Brain microvascular endothelial cell (primary cell): Measurements from ENCODE around the gene AMH.

Experiments
- DNase-seq: peaks from one replicate; pipeline ENCODE4 v3.0.0-alpha.2; 2020
- H3K27ac ChIP-seq: fragments of 250-450 bp; sonication (Bioruptor Pico); 2 replicates; pipeline ENCODE4 v1.5.1; 2020; ENCODE audit warnings: mild to moderate bottlenecking, moderate library complexity
- H3K27me3 ChIP-seq: fragments of 250-450 bp; sonication (Bioruptor Pico); replicated peaks from 2 replicates; pipeline ENCODE4 v1.5.1; 2020; ENCODE audit warnings: mild to moderate bottlenecking
- H3K36me3 ChIP-seq: fragments of 250-450 bp; sonication (Bioruptor Pico); replicated peaks from 2 replicates; pipeline ENCODE4 v1.5.1; 2020; ENCODE audit warnings: mild to moderate bottlenecking
- H3K4me3 ChIP-seq: 2 replicates; pipeline ENCODE4 v1.5.1; 2011; ENCODE audit warnings: low read depth, mild to moderate bottlenecking, control low read depth, low read length, moderate library complexity
- in situ Hi-C: cut with HindIII; loops from 2 replicates; pipeline ENCODE4 v1.10.0; 2017; ENCODE audit warnings: low sequenced_read_pairs, low pct_ligation_motif_present
- TF ChIP-seq, protein P1 (sequence below): IDR thresholded peaks from 2 replicates; pipeline ENCODE4 v1.5.1; 2011; ENCODE audit warnings: low read depth, mild to moderate bottlenecking, moderate library complexity, low read length, control low read depth, inconsistent platforms; ENCODE audit errors: missing control alignments

The AMH gene

DNA sequence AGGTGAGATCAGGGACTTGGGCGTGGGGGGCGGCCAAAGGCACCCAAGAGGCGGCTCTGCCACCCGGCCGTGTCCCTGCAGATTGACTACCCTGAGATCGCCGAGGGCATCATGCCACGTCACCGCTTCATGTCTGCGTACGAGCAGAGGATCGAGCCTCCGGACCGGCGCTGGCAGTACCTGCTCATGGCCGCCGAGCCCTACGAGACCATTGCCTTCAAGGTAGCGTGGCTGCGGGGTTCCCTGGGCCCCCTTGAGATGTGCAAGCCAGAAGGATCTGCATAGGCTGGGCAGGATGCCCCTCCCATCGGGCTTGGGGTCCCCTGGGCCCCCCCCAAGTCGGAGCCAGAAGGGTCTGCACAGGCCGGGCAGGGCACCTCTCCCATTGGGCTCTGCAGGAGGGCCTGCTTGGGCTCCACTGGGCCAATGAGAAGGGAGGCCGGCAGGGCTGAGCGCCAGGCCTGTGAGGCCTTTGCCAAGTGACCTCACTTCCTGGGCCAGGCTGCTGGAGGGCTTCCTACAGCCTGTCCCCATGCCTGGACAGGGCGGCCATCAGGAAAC, 2.2 kb upstream of the AMH start:
- H3K27me3 ChIP-seq: peaks cover 17% of the 10 kb centered on the region
- no peak overlapping the region for H3K4me3 ChIP-seq
- TF ChIP-seq, protein P1, sequence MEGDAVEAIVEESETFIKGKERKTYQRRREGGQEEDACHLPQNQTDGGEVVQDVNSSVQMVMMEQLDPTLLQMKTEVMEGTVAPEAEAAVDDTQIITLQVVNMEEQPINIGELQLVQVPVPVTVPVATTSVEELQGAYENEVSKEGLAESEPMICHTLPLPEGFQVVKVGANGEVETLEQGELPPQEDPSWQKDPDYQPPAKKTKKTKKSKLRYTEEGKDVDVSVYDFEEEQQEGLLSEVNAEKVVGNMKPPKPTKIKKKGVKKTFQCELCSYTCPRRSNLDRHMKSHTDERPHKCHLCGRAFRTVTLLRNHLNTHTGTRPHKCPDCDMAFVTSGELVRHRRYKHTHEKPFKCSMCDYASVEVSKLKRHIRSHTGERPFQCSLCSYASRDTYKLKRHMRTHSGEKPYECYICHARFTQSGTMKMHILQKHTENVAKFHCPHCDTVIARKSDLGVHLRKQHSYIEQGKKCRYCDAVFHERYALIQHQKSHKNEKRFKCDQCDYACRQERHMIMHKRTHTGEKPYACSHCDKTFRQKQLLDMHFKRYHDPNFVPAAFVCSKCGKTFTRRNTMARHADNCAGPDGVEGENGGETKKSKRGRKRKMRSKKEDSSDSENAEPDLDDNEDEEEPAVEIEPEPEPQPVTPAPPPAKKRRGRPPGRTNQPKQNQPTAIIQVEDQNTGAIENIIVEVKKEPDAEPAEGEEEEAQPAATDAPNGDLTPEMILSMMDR: no peak
- peaks cover 55% of the 10 kb centered on the region for H3K36me3 ChIP-seq
- peak; percentile 45 for DNase-seq
- in situ Hi-C loops: no loop called here
- H3K27ac ChIP-seq: no peak overlapping the region

DNA sequence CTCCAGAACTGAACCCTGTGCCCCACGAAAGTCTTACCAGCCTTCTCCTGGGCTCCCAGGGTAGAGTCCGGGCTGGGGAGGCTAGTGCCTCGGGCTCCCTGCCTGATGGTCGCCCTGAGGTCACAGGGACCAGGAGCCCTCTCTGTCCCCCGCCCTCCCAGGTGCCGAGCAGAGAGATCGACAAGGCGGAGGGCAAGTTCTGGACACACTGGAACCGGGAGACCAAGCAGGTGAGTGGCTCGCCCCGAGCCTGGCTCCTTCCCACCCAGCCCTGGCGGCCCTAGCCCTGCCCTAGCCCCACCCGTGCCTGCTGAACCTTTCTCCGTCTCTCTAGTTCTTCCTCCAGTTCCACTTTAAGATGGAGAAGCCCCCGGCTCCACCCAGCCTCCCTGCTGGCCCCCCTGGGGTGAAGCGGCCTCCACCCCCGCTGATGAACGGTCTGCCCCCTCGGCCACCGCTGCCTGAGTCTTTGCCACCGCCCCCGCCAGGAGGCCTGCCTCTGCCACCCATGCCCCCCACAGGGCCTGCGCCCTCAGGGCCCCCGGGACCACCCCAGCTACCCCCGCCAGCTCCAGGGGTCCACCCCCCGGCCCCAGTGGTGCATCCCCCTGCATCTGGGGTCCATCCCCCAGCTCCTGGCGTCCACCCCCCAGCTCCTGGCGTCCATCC, 1.6 kb upstream of the AMH start:
- H3K4me3 ChIP-seq: no peak overlapping the region
- H3K27me3 ChIP-seq: peaks cover 24% of the 10 kb centered on the region
- peaks cover 51% of the 10 kb centered on the region for H3K36me3 ChIP-seq
- in situ Hi-C loops: no loop called here
- DNase-seq: no peak
- no peak overlapping the region for H3K27ac ChIP-seq
- TF ChIP-seq, protein P1: no peak

DNA sequence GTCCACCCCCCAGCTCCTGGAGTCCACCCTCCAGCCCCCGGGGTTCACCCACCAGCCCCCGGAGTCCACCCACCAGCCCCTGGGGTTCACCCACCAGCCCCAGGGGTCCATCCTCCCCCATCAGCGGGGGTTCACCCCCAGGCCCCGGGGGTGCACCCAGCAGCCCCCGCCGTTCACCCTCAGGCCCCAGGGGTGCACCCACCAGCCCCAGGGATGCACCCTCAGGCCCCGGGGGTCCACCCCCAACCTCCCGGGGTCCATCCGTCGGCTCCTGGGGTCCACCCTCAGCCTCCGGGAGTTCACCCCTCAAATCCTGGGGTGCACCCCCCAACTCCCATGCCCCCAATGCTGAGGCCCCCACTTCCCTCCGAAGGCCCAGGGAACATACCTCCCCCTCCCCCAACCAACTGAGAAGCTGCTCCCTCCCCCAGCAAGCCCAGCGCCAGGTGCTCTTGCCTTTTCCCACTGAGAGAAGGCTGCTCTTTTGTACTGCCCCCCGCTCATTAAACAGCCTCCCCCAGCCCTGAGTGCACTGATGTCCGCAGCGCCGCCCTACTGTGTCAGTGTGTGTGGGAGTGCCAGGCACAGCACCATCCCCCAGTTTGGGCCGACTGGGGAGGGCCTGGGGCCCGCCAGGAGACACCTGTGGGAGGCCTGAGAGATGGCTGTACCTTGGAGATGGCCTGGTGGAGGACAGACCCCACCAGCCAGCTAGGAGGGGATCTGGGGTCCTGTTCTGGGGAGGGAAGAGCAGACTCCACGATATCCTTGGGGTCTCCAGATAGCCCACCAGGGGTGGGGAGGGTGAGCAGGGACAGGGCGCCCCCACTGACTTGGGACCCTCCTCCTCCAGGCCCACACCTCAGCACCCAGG, 750 bp upstream of the AMH start:
- in situ Hi-C loops: no loop called here
- H3K27me3 ChIP-seq: peaks cover 32% of the 10 kb centered on the region
- H3K27ac ChIP-seq: no peak overlapping the region
- TF ChIP-seq, protein P1: no peak
- peaks cover 48% of the 10 kb centered on the region for H3K36me3 ChIP-seq
- DNase-seq: no peak
- H3K4me3 ChIP-seq: no peak overlapping the region

DNA sequence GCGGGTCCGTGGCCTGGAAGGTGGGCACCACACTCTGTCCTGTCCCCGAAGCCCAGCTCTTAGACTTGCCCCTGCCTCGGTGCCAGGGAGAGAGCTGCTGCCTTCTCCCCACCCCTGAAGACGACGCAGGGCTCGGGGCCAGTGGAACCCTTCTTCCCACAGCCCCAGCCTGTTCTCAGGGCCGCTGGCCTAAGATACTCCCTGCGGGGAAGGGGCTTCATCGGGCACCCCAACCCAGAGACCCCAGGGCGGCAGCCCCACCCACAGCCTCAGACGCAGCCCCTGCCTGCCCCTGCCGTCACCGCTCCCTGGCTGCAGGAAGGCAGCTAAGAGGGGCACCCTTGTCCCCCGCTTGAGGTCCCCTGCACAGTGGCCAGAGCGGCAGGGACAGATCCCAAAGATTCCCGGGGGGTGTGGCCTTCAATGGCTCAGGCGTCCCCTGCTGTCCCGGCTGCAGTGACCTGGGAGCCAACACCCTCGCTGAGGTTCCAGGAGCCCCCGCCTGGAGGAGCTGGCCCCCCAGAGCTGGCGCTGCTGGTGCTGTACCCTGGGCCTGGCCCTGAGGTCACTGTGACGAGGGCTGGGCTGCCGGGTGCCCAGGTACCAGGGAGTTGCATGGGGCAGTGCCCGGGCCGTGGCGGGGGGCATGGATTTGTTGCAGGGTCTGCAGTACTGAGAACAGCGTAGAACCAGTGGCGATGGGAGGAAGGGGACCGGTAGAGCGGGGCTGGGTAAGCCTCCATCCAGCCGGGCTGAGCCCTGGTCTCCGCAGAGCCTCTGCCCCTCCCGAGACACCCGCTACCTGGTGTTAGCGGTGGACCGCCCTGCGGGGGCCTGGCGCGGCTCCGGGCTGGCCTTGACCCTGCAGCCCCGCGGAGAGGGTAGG, 1.0 kb downstream of the AMH start:
- Histone ChIP-seq H3K27ac (no peak overlapping the region), H3K36me3 (peaks cover 30% of the 10 kb centered on the region), H3K27me3 (peaks cover 39% of the 10 kb centered on the region), H3K4me3 (no peak overlapping the region)
- in situ Hi-C loops: no loop called here
- TF ChIP-seq, protein P1: no peak
- DNase-seq: no peak

DNA sequence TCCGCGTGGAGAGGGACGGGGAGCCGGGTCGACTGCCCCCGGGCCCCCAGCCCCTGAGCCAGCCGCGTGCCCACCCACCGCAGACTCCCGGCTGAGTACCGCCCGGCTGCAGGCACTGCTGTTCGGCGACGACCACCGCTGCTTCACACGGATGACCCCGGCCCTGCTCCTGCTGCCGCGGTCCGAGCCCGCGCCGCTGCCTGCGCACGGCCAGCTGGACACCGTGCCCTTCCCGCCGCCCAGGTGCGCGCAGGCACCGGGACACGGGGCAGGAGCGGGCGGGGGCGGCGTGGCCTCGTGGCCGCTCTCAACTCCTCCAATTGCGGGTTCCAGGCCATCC, 1.6 kb downstream of the AMH start:
- TF ChIP-seq, protein P1: no peak
- in situ Hi-C loops: no loop called here
- H3K27ac ChIP-seq: no peak overlapping the region
- peaks cover 24% of the 10 kb centered on the region for H3K36me3 ChIP-seq
- no peak for DNase-seq
- H3K4me3 ChIP-seq: no peak overlapping the region
- H3K27me3 ChIP-seq: peaks cover 39% of the 10 kb centered on the region
